Neuron (in vitro differentiated cells): ENCODE results near the gene MYO7A.

Source experiments
- H2AFZ ChIP-seq: one replicate; pipeline ENCODE4 v1.6.1; 2013; ENCODE audit warnings: low read depth, mild to moderate bottlenecking, inconsistent platforms, low read length, moderate library complexity
- H3K27me3 ChIP-seq: one replicate; pipeline ENCODE4 v1.6.1; 2013; ENCODE audit warnings: low read length; ENCODE audit not compliant: insufficient read depth
- H3K36me3 ChIP-seq: one replicate; pipeline ENCODE4 v1.6.1; 2013; ENCODE audit warnings: low read length; ENCODE audit not compliant: insufficient read depth
- H3K4me1 ChIP-seq: one replicate; pipeline ENCODE4 v1.6.1; 2013; ENCODE audit warnings: low read length; ENCODE audit not compliant: insufficient read depth
- H3K4me3 ChIP-seq: 2 replicates; pipeline ENCODE4 v1.5.1; 2013; ENCODE audit warnings: mild to moderate bottlenecking, low read length, moderate library complexity
- H3K9me3 ChIP-seq: one replicate; pipeline ENCODE4 v1.6.1; 2013; ENCODE audit warnings: low read length

The MYO7A gene

DNA sequence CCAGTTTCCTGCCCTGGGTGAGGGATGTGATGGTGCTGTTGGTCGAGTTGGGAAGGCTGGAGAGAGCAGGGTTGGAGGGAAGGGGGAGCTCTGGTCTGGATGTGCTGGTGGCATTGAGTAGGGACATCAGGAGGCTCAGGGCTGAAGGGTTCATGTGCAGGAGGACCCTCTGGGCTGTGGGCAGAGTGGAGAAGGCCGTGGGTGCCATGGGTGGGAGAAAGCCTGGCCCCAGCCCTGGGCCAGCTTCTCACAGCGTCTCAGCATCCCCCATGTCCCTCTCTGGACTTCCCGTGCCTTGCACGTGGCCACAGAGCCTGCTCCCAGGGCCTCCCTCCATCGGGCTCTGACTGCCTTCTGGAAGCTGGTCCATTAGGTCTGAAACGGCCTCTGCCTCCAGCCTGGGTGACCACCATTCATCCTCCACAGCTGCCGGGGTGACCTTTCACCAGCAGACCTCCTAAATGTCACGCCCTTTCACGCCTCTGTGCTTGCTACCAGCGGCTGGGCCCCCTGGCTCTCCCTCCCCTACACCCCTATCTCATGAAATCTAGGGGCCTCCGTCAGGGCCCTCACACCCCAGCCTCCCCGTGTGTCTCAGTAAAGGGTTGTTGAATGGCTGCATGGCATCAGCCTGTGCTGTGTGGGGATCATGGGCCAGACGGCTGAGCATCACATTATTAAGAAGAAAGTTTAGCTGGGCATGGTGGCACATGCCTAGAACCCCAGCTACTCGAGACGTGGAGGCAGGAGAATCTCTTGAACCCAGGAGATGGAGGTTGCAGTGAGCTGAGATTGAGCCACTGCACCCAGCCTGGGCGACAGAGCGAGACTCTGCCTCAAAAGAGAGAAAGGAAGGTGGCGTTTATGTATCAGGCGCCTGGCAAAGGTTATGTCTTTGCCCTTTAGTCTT is 25.5 kb downstream of the MYO7A start:
- Histone ChIP-seq H3K4me1 (no peaks in the 10 kb centered on the region), H2AFZ (no peak overlapping the region), H3K4me3 (no peak overlapping the region), H3K27me3 (no peaks in the 10 kb centered on the region), H3K36me3 (no peaks in the 10 kb centered on the region), H3K9me3 (no peaks in the 10 kb centered on the region)

DNA sequence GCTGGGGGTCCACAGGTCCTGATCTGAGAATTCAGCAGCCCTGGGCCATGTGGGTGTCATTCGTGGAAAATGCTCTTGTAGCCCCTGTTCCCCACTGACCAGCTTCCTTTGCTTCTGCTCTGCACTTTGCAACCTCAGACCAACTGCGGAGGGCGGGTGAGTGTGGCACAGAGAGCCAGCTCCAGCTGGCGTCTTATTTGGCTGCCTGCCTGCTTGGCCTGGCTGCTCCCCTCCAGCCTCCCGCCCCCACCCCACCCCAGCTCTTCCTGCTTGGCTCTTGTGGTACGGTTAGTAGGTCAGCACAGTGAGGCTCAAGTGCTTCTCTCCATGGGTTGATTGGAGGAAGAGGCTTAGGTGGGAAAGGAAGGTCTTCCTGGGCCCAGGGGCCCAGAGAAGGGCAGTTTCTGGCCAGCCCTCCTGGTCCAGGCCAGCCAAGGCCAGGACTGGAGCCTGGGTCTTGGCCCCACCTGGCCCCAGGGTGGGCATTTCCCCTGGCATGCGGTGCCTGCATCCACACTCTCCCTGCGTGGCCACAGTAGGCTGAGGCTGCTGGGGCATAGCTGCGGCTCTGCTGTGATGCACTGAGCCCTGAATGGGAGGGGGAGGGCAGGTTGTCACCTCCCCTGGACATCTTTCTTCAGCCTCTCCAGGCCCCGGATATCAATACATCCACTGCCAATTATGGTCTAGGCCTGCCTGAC is 26.5 kb downstream of the MYO7A start:
- Histone ChIP-seq H2AFZ (no peak overlapping the region), H3K36me3 (no peaks in the 10 kb centered on the region), H3K9me3 (no peaks in the 10 kb centered on the region), H3K4me1 (no peaks in the 10 kb centered on the region), H3K27me3 (no peaks in the 10 kb centered on the region), H3K4me3 (no peak overlapping the region)

DNA sequence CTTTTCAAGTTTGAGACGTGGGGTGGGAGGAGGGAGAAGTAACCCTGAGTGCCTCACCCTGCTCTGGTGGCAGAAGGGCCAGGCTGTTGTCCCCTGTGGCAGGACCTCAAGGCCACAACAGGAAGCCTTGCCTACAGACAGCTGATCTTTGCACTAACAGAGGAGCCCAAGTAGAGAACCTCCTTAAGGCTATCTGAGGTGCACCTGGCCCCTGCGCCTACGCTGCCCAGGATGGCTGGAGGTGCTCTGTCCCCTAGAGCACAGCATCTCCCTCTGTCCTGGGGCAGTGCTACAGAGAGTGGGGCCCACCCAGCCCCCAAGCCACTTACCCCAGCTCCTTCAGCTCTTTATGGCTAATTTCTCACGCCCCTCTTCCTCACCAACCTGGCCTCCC is 27.0 kb downstream of the MYO7A start:
- no peaks in the 10 kb centered on the region for H3K27me3 ChIP-seq
- H3K4me1 ChIP-seq: no peaks in the 10 kb centered on the region
- H3K4me3 ChIP-seq: no peak overlapping the region
- no peaks in the 10 kb centered on the region for H3K9me3 ChIP-seq
- H3K36me3 ChIP-seq: no peaks in the 10 kb centered on the region
- H2AFZ ChIP-seq: no peak overlapping the region

DNA sequence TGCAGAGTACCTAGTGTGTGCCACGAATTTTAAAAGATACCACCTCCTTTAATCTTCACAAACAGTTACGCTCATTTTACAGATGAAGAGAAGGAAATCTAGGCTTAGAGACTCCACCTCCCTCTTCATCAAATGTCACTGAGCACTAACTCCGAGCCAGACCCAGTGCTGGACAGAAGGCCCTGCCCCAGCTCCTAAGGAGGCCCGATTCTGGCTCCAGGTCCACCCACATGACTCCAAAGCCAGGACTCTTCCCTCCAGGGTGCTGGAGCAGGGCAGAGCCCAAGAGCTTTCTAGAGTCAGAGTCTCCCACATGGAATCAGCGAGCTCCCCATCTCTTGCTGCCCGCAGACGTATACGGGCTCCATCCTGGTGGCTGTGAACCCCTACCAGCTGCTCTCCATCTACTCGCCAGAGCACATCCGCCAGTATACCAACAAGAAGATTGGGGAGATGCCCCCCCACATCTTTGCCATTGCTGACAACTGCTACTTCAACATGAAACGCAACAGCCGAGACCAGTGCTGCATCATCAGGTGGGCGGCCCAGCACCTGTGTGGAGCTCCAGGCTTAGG is 27.6 kb downstream of the MYO7A start:
- no peaks in the 10 kb centered on the region for H3K4me1 ChIP-seq
- no peaks in the 10 kb centered on the region for H3K36me3 ChIP-seq
- H2AFZ ChIP-seq: no peak overlapping the region
- no peak overlapping the region for H3K4me3 ChIP-seq
- no peaks in the 10 kb centered on the region for H3K27me3 ChIP-seq
- no peaks in the 10 kb centered on the region for H3K9me3 ChIP-seq

DNA sequence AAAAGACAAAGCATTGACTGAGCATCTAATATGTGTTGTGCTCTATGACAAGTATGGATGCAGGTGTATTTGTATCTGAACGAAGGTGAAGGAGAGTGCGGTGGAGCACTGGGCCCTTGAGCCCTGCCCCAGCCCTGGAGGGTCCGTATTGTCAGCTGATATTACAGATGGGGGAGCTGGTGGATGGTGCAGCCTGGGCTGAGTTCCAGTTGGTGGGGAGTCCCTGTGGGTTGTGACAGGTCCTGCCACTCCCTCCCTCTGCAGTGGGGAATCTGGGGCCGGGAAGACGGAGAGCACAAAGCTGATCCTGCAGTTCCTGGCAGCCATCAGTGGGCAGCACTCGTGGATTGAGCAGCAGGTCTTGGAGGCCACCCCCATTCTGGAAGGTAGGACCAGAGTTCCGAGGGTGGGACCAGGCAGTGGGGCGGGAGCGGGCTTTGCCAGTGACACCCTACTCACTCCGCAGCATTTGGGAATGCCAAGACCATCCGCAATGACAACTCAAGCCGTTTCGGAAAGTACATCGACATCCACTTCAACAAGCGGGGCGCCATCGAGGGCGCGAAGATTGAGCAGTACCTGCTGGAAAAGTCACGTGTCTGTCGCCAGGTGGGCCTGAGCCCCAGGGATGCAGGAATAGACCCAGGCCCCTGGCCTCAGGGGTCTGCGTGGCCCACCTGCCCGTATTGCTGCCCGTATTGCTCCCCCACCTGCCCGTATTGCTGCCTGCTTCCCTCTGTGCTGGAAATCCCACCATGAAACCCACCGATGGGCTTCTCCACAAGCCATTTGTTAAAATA is 28.6 kb downstream of the MYO7A start:
- Histone ChIP-seq H3K27me3 (peaks cover 4% of the 10 kb centered on the region), H2AFZ (no peak overlapping the region), H3K36me3 (no peaks in the 10 kb centered on the region), H3K4me1 (no peaks in the 10 kb centered on the region), H3K9me3 (peaks cover 2% of the 10 kb centered on the region), H3K4me3 (no peak overlapping the region)

GRCh38 chr11:77158041-77158695 is 30.1 kb downstream of the MYO7A start:
- peaks cover 4% of the 10 kb centered on the region for H3K27me3 ChIP-seq
- H3K4me1 ChIP-seq: no peaks in the 10 kb centered on the region
- no peak overlapping the region for H3K4me3 ChIP-seq
- H3K36me3 ChIP-seq: no peaks in the 10 kb centered on the region
- no peak overlapping the region for H2AFZ ChIP-seq
- H3K9me3 ChIP-seq: peaks cover 2% of the 10 kb centered on the region

DNA sequence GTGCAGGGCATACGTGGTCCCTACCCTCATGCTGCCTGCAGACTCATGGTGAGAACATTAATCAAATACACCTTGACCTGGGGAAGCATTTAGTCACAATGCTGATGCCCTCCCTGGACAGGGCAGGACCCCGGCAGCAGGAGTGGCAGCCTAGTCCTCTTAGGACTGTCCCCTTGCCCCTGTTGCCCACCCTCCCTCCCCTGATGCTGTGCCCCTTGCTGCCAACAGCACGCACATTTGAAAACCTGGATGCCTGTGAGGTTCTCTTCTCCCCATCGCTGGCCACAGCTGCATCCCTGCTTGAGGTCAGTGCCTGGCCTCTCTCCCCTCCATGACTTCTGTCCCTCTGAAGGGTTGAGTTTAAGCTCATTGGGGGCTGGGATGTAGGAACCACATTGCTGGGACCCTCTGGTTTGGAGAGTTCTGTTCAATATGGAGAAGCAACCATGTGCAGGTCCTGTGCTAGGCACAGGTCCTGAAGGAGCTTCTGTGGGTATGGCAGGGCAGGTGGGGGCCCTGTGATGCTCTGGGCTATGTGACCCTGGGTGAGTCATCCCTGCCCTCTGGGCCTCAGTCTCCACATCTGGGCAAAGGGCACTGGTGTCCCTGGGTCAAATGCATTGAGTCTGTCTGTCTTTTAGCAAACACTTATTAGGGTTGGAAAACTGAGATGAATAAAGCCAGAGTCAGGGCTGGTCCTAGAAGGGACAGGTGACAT is 31.3 kb downstream of the MYO7A start:
- H3K36me3 ChIP-seq: no peaks in the 10 kb centered on the region
- H3K4me1 ChIP-seq: no peaks in the 10 kb centered on the region
- peaks cover 4% of the 10 kb centered on the region for H3K27me3 ChIP-seq
- H3K4me3 ChIP-seq: no peak overlapping the region
- peaks cover 2% of the 10 kb centered on the region for H3K9me3 ChIP-seq
- no peak overlapping the region for H2AFZ ChIP-seq

- Histone ChIP-seq H3K27me3 (peaks cover 4% of the 10 kb centered on the region), H3K9me3 (peaks cover 2% of the 10 kb centered on the region), H3K36me3 (no peaks in the 10 kb centered on the region), H3K4me1 (no peaks in the 10 kb centered on the region), H2AFZ (no peak overlapping the region), H3K4me3 (no peak overlapping the region)
Measured at GRCh38 chr11:77159937-77160495, 32.0 kb downstream of the MYO7A start.

DNA sequence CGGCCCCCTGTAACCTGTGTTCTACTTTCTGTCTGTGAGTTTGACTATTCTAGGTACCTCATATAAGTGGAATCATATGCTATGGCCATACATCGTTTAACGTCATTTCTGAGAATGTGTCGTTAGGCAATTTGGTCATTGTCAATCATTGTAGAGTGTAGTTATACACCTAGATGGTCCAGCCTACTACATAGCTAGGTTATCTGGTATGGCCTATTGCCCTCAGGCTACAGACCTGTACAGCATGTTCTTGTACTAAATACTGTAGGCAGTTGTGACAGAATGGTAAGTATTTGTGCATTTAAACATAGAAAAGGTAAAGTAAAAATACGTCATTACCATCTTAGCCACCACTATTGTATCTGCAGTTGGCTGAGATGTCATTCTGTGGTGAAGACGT is 35.2 kb downstream of the MYO7A start:
- Histone ChIP-seq H2AFZ (no peak overlapping the region), H3K4me3 (no peak overlapping the region), H3K9me3 (peaks cover 2% of the 10 kb centered on the region), H3K36me3 (no peaks in the 10 kb centered on the region), H3K4me1 (no peaks in the 10 kb centered on the region), H3K27me3 (peaks cover 4% of the 10 kb centered on the region)

GRCh38 chr11:77165066-77165465 is 37.0 kb downstream of the MYO7A start:
- Histone ChIP-seq H3K9me3 (peaks cover 2% of the 10 kb centered on the region), H2AFZ (no peak overlapping the region), H3K27me3 (peaks cover 4% of the 10 kb centered on the region), H3K4me1 (no peaks in the 10 kb centered on the region), H3K4me3 (no peak overlapping the region), H3K36me3 (no peaks in the 10 kb centered on the region)

GRCh38 chr11:77166021-77166420 is 38.0 kb downstream of the MYO7A start:
- H3K9me3 ChIP-seq: peaks cover 2% of the 10 kb centered on the region
- H3K4me3 ChIP-seq: no peak overlapping the region
- H2AFZ ChIP-seq: no peak overlapping the region
- H3K27me3 ChIP-seq: peaks cover 3% of the 10 kb centered on the region
- H3K36me3 ChIP-seq: no peaks in the 10 kb centered on the region
- no peaks in the 10 kb centered on the region for H3K4me1 ChIP-seq
